ENCODE data around the gene EVX1. TPM values are rescaled to one million over a fixed set of nuclear protein-coding genes. Genes with fewer than 3 reads are reported as not detected.

EVX1 gene
- total and polyA plus RNA-seq, 12 donors, result 0.64 to 8.7 (median 1.1) TPM; not detected in 2

- Histone ChIP-seq H3K4me3 (no peak overlapping the region), H3K36me3 (replicated peaks in 1 of 2) (no peaks in the 10 kb centered on the region), H3K9me3 (replicated peaks in 1 of 3) (no peaks in the 10 kb centered on the region), H3K4me1 (replicated peaks in 1 of 2) (peaks cover 11 to 19% of the 10 kb centered on the region in 2 donors), H3K27ac (no peak overlapping the region), H3K27me3 (peaks cover 94% of the 10 kb centered on the region)
- DNase-seq, result no peak
- intact Hi-C loops (cut with DNase I), result no loop called here
- whole genome bisulfite sequencing, 4 donors, result 46 to 55% (median 51%) methylated on average over 4 of the region's 4 CpGs
- TF ChIP-seq CTCF (IDR thresholded peaks at IDR 0.05), result no peak
- no peak for TF ChIP-seq POLR2A (IDR thresholded peaks at IDR 0.05)
These were observed 5.1 kb downstream of the EVX1 start for GRCh38 chr7:27247452-27248426.

GRCh38 chr7:27248427-27248806 is 5.8 kb downstream of the EVX1 start:
- no peak for DNase-seq
- H3K4me1 ChIP-seq (replicated peaks in 1 of 2), result peaks cover 5 to 12% of the 10 kb centered on the region in 2 donors
- intact Hi-C loops (cut with DNase I), result no loop called here

GRCh38 chr7:27248911-27249723 is 6.5 kb downstream of the EVX1 start:
- intact Hi-C loops (cut with DNase I), result no loop called here
- peaks cover 5 to 11% of the 10 kb centered on the region in 2 donors for H3K4me1 ChIP-seq (replicated peaks in 1 of 2)
- no peak for DNase-seq
- H3K9me3 ChIP-seq (replicated peaks in 1 of 3), result no peaks in the 10 kb centered on the region
- H3K4me3 ChIP-seq, result no peak overlapping the region
- H3K27me3 ChIP-seq, result peaks cover 84% of the 10 kb centered on the region
- no peak for TF ChIP-seq POLR2A (IDR thresholded peaks at IDR 0.05)
- H3K27ac ChIP-seq, result no peak overlapping the region
- no peaks in the 10 kb centered on the region for H3K36me3 ChIP-seq (replicated peaks in 1 of 2)
- 30 to 36% (median 33%) methylated on average over 14 to 23 of the region's 23 CpGs for WGBS, 4 donors

More at GRCh38 chr7:27248427-27248806, 5.8 kb downstream of the EVX1 start:
- Histone ChIP-seq H3K27me3 (peaks cover 91% of the 10 kb centered on the region), H3K4me3 (no peak overlapping the region), H3K27ac (no peak overlapping the region), H3K36me3 (replicated peaks in 1 of 2) (no peaks in the 10 kb centered on the region), H3K9me3 (replicated peaks in 1 of 3) (no peaks in the 10 kb centered on the region)
- TF ChIP-seq CTCF (IDR thresholded peaks at IDR 0.05), result no peak
- no peak for TF ChIP-seq POLR2A (IDR thresholded peaks at IDR 0.05)
- 57 to 89% (median 72%) methylated on average over 2 to 3 of the region's 3 CpGs for WGBS, 4 donors

GRCh38 chr7:27249724-27250556 is 7.3 kb downstream of the EVX1 start:
- Histone ChIP-seq H3K36me3 (replicated peaks in 1 of 2) (no peaks in the 10 kb centered on the region), H3K9me3 (replicated peaks in 1 of 3) (no peaks in the 10 kb centered on the region), H3K4me3 (no peak overlapping the region), H3K27me3 (peaks cover 77% of the 10 kb centered on the region), H3K27ac (no peak overlapping the region), H3K4me1 (replicated peaks in 1 of 2) (peaks cover 5 to 11% of the 10 kb centered on the region in 2 donors)
- DNase-seq, result no peak
- no peak for TF ChIP-seq POLR2A (IDR thresholded peaks at IDR 0.05)
- TF ChIP-seq CTCF (IDR thresholded peaks at IDR 0.05), result no peak
- intact Hi-C loops (cut with DNase I), result no loop called here
- 28 to 42% (median 36%) methylated on average over 19 of the region's 19 CpGs for WGBS, 4 donors
